Spleen (tissue), 11 donors: Measurements from ENCODE around the gene OGFR. TPM values are rescaled to one million over a fixed set of nuclear protein-coding genes. Genes with fewer than 3 reads are reported as not detected.

Experiments
- DNase-seq: peaks from one replicate; pipeline ENCODE4 v3.0.0-alpha.2; 2020
- H3K27ac ChIP-seq, 8 donors: fragments of 200-600 bp; sonication (generic) in 7 of 8; 1 replicate in 4 of 8; 2 replicates in 4 of 8; pipeline versions ENCODE4 v1.5.0 to v1.8.0; 2016 to 2021; ENCODE audit warnings: inconsistent platforms in 4 of 8, mild to moderate bottlenecking in 4 of 8, moderate library complexity in 1 of 8
- H3K27me3 ChIP-seq, 7 donors: fragments of 200-600 bp; sonication (generic) in 6 of 7; replicated peaks in 1 of 7; 1 replicate in 4 of 7; 2 replicates in 3 of 7; pipeline versions ENCODE4 v1.5.0 to v1.8.0; 2016 to 2021; ENCODE audit warnings: inconsistent platforms in 3 of 7, mild to moderate bottlenecking in 1 of 7
- H3K36me3 ChIP-seq, 6 donors: fragments of 200-600 bp; sonication (generic) in 5 of 6; 1 replicate in 4 of 6; 2 replicates in 2 of 6; pipeline versions ENCODE4 v1.5.0 to v1.8.0; 2016 to 2021; ENCODE audit warnings: inconsistent platforms in 2 of 6
- H3K4me1 ChIP-seq, 6 donors: fragments of 200-600 bp; sonication (generic) in 5 of 6; 1 replicate in 3 of 6; 2 replicates in 3 of 6; pipeline versions ENCODE4 v1.5.0 to v1.8.0; 2016 to 2021; ENCODE audit warnings: inconsistent platforms in 3 of 6
- H3K4me3 ChIP-seq, 8 donors: fragments of 200-600 bp; sonication (generic) in 7 of 8; 1 replicate in 4 of 8; 2 replicates in 4 of 8; pipeline versions ENCODE4 v1.5.0 to v1.8.0; 2016 to 2021; ENCODE audit warnings: inconsistent platforms in 4 of 8, mild to moderate bottlenecking in 4 of 8, moderate library complexity in 2 of 8
- H3K9me3 ChIP-seq, 8 donors: fragments of 200-600 bp; sonication (generic) in 7 of 8; 1 replicate in 4 of 8; 2 replicates in 4 of 8; pipeline versions ENCODE4 v1.5.0 to v1.8.0; 2016 to 2021; ENCODE audit warnings: inconsistent platforms in 4 of 8
- POLR2A ChIP-seq, 3 donors: fragments of 450-650 bp; IDR thresholded peaks; one replicate each; pipeline ENCODE4 v1.5.1; 2017; ENCODE audit warnings: antibody characterized with exemption in 3 of 3, mild to moderate bottlenecking in 1 of 3
- POLR2AphosphoS5 ChIP-seq, 3 donors: sonication (generic); formaldehyde crosslinking; IDR thresholded peaks; one replicate each; pipeline ENCODE4 v1.5.1; 2017; ENCODE audit warnings: antibody characterized with exemption in 3 of 3
- WGBS, 5 donors: extraction: QIAGEN DNeasy Blood & Tissue Kit in 3 of 5; methylation state at CpG; one replicate each; pipeline versions ENCODE4 v1.1.5 to v1.1.7; 2013 to 2018; 5-methylcytosine and 5-hydroxymethylcytosine counted together
- intact Hi-C: fragments of 100-400 bp; cut with DNase I; formaldehyde crosslinking; loops from one replicate; pipeline ENCODE4 v1.15.0; 2023; ENCODE audit warnings: low total_unique reads
- polyA plus RNA-seq, 3 donors: library from polyadenylated mRNA; stranded (reverse); fragments of 200-250 nt; gene quantifications; one replicate each; pipeline ENCODE4 v1.2.1, GENCODE V29; 2013
- total RNA-seq, 7 donors: library from RNA; depleted of rRNA in 3 of 7; stranded (reverse); fragments of >200 nt in 3 of 7; fragmentation: NEBNext Ultra II Directional in 4 of 7; extraction: Animal tissue kit (Norgen Biotek cat#: 25700) in 4 of 7; gene quantifications; one replicate each; pipeline versions ENCODE4 v1.1.0 to v1.2.1, GENCODE V29; 2016 to 2021
- TF ChIP-seq, protein P1 (sequence below), 11 experiments: fragments of 200-600 bp in 7 of 11; fragments of 450-650 bp in 4 of 11; sonication (generic) in 4 of 11; IDR thresholded peaks in 8 of 11; conservative IDR thresholded peaks in 3 of 11; 1 replicate in 7 of 11; 2 replicates in 4 of 11; pipeline versions ENCODE4 v1.4.0 to v1.8.0; 2016 to 2021; ENCODE audit warnings: antibody characterized with exemption in 11 of 11, inconsistent platforms in 4 of 11, mild to moderate bottlenecking in 1 of 11
- donor health status: healthy with polysubstance abuse.
- donor health status: DM: no; HTN: no; CAD: no; lungs with moderate emphysema.
- donor health status: DM: no; HTN: no; CAD: no.
- donor health status: Bipolar disorder and iron deficiency.
- donor health status: healthy.
- donor health status: DM: no; HTN: no; CAD: no.
- donor health status: DM: yes; HTN: yes; CAD: no.

Gene OGFR
- total and polyA plus RNA-seq, 10 donors: 46.0 to 127 (median 78.2) TPM

DNA sequence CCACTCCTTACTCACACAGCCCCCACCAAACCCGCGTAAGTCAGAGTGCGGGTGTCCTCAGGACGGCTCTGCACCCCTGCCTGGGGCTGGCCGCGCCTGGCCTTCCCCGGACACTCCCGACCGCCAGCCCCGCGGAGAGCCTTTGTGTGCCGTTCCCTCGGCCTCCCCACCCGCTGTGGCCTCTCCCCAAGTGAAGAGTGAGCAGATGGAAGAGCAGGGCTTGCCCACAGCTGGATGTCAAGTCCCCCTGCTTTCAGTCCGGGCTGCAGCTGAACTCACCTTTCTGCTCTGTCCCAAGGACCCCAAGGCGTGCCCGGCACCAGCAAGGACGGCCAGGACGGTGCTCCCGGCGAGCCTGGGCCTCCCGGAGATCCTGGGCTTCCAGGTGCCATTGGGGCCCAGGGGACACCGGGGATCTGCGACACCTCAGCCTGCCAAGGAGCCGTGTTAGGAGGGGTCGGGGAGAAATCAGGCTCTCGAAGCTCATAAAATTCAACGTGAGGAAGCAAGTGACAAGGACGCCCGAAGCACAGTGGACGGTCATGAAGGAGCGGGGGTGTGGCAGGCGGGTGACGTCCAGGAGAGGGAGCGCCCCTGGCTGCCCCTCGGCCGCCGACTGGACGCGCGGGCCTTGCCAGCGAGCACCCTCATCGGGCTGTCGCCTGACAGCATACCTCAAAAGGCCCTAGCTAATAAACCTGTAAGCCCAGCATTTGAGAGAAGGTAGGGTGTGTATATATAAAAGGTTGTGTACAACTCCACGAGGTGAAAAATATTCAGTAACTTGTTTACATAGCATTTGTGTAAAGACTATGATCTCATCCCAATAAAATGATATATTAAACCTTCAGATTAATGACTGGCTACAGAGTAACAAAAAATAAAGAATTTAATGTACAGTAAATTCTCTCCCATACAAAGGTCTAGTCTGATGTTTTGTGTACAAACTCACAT lies 35.9 kb downstream of the OGFR start:
- Histone ChIP-seq H3K27me3 (peaks cover 0 to 14% (median 0%) of the 10 kb centered on the region in 7 donors), H3K9me3 (no peaks in the 10 kb centered on the region), H3K4me1 (peaks cover 0 to 31% (median 17%) of the 10 kb centered on the region in 6 donors), H3K27ac (no peak overlapping the region), H3K36me3 (peaks cover 0 to 35% (median 0%) of the 10 kb centered on the region in 6 donors), H3K4me3 (no peak overlapping the region)
- DNase-seq: no peak
- intact Hi-C loops: no loop called here
- TF ChIP-seq, protein P1, sequence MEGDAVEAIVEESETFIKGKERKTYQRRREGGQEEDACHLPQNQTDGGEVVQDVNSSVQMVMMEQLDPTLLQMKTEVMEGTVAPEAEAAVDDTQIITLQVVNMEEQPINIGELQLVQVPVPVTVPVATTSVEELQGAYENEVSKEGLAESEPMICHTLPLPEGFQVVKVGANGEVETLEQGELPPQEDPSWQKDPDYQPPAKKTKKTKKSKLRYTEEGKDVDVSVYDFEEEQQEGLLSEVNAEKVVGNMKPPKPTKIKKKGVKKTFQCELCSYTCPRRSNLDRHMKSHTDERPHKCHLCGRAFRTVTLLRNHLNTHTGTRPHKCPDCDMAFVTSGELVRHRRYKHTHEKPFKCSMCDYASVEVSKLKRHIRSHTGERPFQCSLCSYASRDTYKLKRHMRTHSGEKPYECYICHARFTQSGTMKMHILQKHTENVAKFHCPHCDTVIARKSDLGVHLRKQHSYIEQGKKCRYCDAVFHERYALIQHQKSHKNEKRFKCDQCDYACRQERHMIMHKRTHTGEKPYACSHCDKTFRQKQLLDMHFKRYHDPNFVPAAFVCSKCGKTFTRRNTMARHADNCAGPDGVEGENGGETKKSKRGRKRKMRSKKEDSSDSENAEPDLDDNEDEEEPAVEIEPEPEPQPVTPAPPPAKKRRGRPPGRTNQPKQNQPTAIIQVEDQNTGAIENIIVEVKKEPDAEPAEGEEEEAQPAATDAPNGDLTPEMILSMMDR (IDR thresholded peaks at IDR 0.05 in 8 of 11, conservative IDR thresholded peaks at IDR 0.05 in 3 of 11): no peak
- no peak for TF ChIP-seq POLR2A (IDR thresholded peaks at IDR 0.05)
- 83 to 91% (median 89%) methylated on average over 40 to 45 of the region's 45 CpGs for WGBS, 5 donors

DNA sequence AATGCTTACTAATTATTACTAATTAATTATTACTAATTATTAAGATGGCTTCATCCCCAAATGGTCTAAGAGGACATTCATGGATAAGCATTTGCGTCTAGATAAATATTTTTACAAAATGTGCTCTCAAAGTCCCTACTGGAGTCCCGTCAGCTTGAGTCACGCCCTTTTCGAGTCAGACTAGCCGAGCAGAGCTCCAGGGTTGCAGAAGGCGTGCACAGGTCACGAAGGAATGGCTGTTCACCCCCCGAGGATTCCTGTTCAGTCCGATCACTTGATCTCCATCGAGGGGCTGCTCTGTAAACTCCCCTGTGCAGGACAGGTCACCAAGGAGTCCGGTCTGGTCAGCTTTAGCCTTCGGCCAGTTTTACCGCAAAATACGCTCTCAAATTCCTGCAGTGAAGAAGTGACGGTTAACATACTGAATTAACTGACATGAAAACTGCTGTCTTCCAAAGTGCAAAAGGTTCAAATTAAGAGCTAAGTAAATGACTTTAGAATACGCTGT lies 37.1 kb downstream of the OGFR start:
- Histone ChIP-seq H3K36me3 (peaks cover 0 to 35% (median 0%) of the 10 kb centered on the region in 6 donors), H3K4me1 (peaks cover 0 to 22% (median 14%) of the 10 kb centered on the region in 6 donors), H3K27ac (no peak overlapping the region), H3K27me3 (peaks cover 0 to 3% (median 0%) of the 10 kb centered on the region in 7 donors), H3K9me3 (no peaks in the 10 kb centered on the region), H3K4me3 (no peak overlapping the region)
- no peak for DNase-seq
- intact Hi-C loops: no loop called here
- 90 to 94% (median 93%) methylated on average over 16 of the region's 16 CpGs for WGBS, 5 donors
- TF ChIP-seq POLR2A (IDR thresholded peaks at IDR 0.05) (no peak), POLR2AphosphoS5 (IDR thresholded peaks at IDR 0.05) (no peak)
- TF ChIP-seq, protein P1 (IDR thresholded peaks at IDR 0.05 in 8 of 11, conservative IDR thresholded peaks at IDR 0.05 in 3 of 11): no peak

DNA sequence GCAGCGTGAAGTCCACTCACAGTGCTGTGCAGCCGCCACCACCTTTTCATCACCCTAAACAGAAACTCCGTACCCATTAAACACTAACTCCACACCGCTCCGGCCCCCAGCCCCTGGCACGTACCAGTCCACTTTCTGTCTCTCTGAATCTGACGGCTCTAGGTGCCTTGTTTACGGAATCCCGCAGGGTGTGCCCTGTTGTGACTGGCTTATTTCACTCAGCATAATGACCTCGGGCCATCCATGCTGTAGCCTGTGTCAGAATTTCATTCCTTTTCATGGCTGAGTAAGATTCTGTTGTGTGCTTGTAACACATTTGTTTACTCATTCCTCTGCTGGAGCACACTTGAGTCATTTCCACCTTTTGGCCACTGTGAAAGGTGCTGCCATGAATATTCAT lies 39.0 kb downstream of the OGFR start:
- WGBS, 5 donors: 94 to 97% (median 97%) methylated on average over 10 of the region's 10 CpGs
- intact Hi-C loops: no loop called here

More for the DNA sequence above, 39.0 kb downstream of the OGFR start:
- DNase-seq: no peak
- no peak overlapping the region for H3K4me3 ChIP-seq
- no peak overlapping the region for H3K27ac ChIP-seq
- peaks cover 0 to 3% (median 0%) of the 10 kb centered on the region in 6 donors for H3K4me1 ChIP-seq
- no peaks in the 10 kb centered on the region for H3K27me3 ChIP-seq
- TF ChIP-seq POLR2AphosphoS5 (IDR thresholded peaks at IDR 0.05) (no peak), POLR2A (IDR thresholded peaks at IDR 0.05) (no peak)
- TF ChIP-seq, protein P1 (IDR thresholded peaks at IDR 0.05 in 8 of 11, conservative IDR thresholded peaks at IDR 0.05 in 3 of 11): no peak
- H3K36me3 ChIP-seq: peaks cover 0 to 42% (median 0%) of the 10 kb centered on the region in 6 donors
- H3K9me3 ChIP-seq: no peaks in the 10 kb centered on the region
